ENCODE data around the gene CDH16.

The CDH16 gene

DNA sequence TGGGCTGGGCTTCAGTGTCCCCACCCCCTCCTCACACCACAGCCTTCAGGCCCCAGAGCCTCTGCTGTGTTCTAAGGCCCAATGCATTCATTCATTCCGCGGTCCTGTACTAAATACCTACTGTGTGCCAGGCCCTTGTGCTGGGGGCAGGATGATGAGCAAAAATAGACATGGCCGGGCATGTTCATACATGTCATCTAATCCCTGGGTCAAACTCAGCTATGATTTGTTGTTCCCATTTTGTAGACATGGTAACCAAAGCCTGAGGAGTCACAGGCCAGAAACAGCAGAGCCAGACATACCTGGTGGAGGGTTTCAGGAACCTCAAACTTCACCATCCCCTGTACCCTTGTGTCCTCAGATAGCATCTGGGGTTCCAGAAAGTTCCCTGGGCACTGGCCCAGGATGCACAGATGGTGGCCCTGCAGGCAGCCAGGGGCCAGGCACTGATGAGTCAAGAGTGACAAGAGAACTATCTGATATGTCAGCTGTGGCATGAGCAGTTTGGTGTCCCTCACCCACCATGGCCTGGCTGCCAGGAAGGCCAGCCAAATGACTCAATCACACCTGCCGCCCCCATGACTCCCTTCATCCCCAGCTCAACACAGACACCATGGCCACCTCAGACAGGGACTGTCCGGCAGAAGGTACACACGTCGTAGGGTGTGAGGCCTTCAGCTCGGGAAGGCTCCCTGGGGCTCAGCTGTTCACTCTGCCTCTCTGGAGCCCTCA is 9.4 kb upstream of the CDH16 start:
- DNase-seq, result peak; percentile 57

DNA sequence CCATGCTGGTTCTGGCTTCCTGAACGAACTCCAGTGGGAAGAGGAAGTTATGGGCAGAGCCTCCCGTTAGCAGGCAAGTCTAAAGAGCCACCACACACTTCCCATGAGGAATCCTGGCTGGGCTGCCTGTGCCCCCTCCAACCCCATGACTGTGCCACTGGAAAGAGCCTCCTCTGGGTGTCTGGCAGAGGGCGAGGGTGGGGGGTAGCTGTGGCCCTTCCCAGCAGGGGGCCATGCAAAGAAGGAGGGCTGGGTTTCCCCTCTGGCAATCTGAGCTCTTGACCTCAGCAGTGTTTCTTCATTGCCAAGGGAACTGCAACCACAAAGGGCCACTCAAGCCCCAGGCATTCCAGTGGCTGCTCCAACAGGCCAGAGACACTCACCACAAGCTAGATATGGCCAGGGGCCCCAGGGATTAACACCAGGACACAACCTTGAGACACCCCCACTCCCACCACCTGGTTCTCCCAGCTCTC is 8.3 kb upstream of the CDH16 start:
- no peak for DNase-seq

DNA sequence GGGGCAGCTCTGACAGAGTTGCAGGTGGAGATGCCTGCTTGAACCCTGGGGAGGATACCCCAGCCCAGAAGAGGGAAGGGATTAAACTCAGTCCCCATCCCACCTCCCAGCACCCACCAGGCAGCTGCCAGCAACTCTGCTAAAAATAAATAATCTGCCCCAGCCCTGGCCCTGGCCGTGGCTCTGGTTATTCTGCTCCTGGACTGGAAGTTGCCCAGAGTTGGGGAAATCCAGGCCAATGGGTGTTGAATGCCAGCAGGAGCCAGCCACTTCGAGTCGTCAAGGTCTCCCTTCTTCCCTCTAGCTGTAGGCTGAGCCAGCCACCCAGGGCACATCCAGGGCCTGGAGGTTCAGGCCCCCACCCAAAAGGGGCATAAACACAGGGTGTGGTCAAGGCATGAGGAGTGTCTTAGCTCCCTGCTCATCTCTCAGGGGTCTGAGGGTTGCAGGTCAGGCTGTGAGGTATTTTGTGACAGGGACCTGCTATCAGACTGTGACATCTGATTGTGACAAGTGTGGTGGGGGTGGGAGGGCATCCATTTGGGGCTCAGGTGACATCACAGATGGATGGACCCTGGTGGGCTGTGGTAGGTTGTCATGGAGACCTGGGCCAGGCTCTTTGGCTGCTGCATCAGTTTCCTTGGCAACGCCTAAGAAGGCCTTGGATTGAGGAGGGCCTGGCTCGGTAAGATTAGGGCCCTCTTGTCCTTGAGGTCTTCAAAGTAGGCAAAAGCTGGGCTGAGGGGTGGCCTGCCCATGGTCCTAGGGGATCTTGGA is 7.7 kb upstream of the CDH16 start:
- no peak for DNase-seq

DNA sequence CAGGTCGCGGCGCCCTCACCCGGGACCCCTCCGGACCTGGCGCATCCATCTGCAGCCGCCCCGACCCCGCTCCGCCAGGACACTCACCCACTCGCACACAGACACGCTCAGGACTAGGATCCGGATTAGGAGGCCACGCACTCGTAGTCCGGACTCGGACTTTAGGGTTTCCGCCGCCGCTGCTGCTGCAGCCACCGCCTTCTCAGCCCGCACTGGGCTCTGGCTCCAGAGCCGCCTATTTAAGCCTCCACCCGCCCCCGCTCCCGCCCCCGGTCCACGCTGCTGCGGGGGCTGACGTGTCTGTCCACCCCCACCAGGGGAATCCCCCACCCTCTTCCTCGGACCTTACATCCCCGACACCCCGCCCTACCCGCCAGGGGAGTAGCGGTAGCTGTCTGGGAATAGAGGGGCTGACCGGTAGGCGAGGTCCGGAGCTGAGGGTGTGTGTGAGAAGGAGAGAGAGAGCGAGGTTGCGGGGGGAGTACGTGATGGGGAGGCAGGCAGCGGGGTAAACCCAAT is 6.7 kb upstream of the CDH16 start, which contains the start of gene RRAD:
TSS of gene RRAD (minus strand) at position 214 of the 519 bp plus-strand sequence. CDS start 356 bp downstream, outside the sequence.
- DNase-seq, result no peak

- peak; percentile 49 for DNase-seq
These were observed 6.0 kb upstream of the CDH16 start for GRCh38 chr16:66924527-66925321.

- DNase-seq, result no peak
These were observed 5.2 kb upstream of the CDH16 start for GRCh38 chr16:66923866-66924265.

DNA sequence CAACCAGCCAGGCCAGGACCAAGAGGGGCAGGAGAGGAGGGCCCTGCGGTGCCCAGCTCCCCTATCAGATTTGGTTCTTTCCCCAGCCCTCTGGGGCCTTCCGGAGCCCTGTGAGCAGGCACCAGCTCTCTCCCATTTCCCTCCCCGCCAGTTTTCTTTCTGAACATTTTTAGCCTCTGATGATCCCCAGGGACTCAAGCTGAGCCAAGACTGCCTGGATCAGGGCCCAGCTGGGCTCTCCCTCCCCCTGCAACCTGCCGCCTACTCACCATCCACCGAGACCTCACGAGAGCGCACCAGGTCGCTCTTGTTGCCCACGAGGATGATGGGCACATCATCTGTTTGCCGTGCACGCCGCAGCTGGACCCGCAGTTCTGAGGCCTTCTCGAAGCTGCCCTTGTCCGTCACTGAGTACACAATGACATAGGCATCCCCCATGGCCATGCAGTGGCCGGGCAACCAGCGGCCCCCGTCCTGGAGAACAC is 4.6 kb upstream of the CDH16 start:
- DNase-seq, result no peak

GRCh38 chr16:66921729-66922450 is 3.2 kb upstream of the CDH16 start:
- no peak for DNase-seq

- DNase-seq, result no peak
These were observed 2.4 kb upstream of the CDH16 start for GRCh38 chr16:66920924-66921680.

- DNase-seq, result no peak
These were observed 1.6 kb upstream of the CDH16 start for GRCh38 chr16:66920299-66920590.

DNA sequence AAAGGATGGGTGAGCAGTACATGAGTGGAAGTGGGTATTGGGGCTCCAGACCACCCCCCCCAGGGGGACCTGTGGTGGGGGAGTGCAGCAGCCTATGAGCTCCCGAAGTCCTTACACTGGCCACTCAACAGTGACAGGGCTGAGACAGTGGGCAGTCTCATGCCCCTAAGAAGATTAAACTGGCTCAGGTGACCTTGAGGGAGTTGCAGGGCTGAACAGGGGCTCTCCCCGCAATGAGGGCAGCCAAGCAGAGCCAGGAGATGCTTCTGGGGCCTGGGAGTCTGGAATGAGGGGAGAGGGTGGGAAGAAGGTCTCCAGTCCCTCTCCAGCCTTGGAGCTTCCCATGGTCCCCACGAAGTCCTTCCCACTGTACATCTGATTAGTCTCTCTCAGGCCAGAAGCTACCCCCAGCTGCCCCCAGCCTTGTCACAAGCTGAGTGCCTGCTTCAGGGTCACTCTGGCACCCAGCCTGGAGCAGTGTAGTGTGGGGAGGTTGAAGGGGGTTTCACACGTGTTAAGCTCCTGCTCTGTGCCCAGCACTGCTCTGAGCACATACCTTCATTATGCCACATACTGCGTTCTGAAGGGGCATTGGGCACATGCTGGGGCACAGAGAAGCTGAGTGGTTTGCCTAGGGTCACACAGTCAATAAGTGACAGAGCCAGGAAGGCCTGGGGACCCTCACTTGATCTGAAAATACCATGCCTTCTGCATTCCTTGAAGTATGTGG is 1.0 kb upstream of the CDH16 start:
- DNase-seq, result no peak

GRCh38 chr16:66918355-66918754 is 330 bp downstream of the CDH16 start:
- DNase-seq, result no peak

DNA sequence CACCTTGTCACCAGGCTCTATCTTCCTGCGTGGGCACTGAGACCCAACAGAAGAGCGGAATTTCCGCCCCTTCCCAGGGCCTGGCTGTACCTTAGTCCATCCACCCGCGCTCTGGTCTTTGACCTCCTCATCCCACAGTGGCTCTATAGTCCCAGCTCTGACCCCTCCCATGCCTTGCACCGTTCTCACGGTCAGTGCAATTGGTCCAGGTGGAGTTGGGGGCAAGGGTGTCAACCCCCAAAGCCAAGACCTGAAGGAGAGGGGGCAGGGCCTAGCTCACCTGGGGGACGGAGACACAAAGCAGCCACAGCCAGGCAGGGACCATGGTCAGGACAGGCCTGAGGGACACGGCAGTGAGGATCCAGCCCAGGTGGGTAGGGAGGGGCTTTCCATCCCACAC is 944 bp downstream of the CDH16 start:
- DNase-seq, result no peak

- DNase-seq, result no peak
These were observed 2.2 kb downstream of the CDH16 start for GRCh38 chr16:66916518-66916917.

GRCh38 chr16:66915041-66915440 is 3.6 kb downstream of the CDH16 start:
- no peak for DNase-seq

DNA sequence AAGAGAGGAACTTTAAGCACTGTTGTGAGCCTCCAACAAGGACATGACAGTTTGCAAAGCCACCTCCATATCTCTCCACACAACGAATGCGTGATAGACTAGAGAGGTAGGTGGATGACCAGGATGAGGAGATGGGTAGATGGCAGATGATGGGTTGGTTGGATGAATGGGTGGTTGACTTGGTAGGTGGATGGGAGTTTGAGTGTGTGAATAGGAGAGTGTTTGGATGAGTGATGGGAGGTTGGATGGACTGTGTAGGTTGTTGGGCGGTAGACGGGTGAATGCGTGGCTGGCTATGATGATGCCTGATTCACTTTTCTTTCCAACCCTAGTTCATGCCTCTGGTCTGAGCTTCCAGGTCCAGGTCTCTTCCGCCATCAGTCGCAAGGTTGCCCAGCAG is 4.1 kb downstream of the CDH16 start:
- no peak for DNase-seq

- no peak for DNase-seq
These were observed 5.0 kb downstream of the CDH16 start for GRCh38 chr16:66913711-66914110.

DNA sequence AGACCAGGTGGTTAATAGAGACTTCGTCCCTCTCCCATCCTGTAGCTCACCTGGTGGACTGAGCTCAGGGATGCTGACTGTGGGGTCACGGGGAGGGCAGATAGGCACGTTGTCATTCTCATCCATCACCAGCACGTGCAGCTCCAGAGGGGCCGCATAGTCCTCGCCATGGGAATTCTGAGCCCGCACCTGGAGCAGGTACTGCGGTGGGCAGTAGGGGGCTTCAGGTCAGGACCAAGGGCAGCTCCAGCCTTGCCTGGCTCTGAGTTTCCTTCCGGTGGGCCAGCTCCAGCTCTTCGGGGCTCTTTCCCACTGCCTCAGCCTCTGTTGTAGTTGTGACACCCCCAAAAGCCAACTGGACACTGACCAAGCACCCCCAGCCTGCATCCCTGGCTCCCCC is 5.6 kb downstream of the CDH16 start:
- no peak for DNase-seq

DNA sequence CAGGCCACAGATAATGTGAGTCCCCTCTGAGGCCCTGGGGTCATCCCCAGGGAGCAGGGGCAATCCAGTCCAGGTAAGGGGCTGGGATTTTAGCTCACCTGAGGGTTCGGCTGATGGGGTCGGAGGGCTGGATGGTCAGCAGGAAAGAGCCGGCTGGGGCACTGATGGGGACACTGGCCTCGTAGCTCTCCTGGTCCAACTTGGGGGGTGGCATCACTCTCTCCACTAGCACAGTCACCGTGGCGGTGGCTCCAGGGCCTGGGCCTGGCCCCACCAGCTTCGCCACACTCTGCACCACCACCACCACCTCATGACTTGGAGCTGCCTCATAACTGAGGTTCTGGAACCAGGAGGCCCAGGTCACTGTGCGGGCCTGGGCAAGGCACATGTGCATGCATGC is 6.9 kb downstream of the CDH16 start:
- no peak for DNase-seq

DNA sequence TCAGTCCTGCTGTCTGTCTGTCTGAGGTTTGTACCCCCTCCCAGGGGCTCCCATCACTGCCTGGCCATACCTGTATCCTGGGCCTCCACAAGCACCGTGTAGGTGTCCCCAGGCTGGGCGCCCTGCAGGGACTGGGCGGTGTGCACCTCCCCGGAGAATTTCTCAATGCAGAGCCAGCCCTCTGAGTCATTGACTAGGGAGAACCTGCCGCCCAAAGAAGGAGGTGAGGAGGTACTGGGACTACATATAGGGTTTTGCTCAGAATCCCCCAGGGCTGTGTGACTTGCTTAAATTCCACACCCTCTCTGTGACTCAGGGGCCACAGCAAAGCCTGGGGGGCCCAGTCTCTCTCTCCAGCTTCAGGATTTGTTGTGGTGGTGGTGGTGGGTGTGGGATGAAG is 7.6 kb downstream of the CDH16 start:
- DNase-seq, result no peak

Data from hematopoietic multipotent progenitor cell treated with erythropoietin and hydrocortisone succinate and interleukin-3 and kit ligand, for 6 days (in vitro differentiated cells).